ENCODE data around the gene ZNF524. TPM values are rescaled to one million over a fixed set of nuclear protein-coding genes. Genes with fewer than 3 reads are reported as not detected.

The ZNF524 gene
- total and polyA plus RNA-seq, 5 donors, result 11.4 to 27.1 (median 17.8) TPM

- no peak for ATAC-seq
- H3K4me1 ChIP-seq (ENCODE audit: control insufficient read depth, insufficient read depth, low read length), result peaks cover 12% of the 10 kb centered on the region
- WGBS, result 80% methylated on average over 8 of the region's 8 CpGs
- no peaks in the 10 kb centered on the region for H3K9me3 ChIP-seq (ENCODE audit: control insufficient read depth, low read length)
- no peaks in the 10 kb centered on the region for H3K27me3 ChIP-seq (ENCODE audit: control insufficient read depth, insufficient read depth)
- H3K27ac ChIP-seq (ENCODE audit: low read length), result no peak overlapping the region
- DNase-seq, result peak in 2 of 3 donors; percentile 29 to 40
- no peak overlapping the region for H3K4me3 ChIP-seq (ENCODE audit: low read length)
- intact Hi-C loops (cut with DNase I), result loop anchor here in 2 of 4 donors (10.0 kb wide), 1 partner anchor 119 kb away; no protein-coding TSS in a partner anchor
Observed at GRCh38 chr19:55633861-55634260, 33.8 kb downstream of the ZNF524 start.

DNA sequence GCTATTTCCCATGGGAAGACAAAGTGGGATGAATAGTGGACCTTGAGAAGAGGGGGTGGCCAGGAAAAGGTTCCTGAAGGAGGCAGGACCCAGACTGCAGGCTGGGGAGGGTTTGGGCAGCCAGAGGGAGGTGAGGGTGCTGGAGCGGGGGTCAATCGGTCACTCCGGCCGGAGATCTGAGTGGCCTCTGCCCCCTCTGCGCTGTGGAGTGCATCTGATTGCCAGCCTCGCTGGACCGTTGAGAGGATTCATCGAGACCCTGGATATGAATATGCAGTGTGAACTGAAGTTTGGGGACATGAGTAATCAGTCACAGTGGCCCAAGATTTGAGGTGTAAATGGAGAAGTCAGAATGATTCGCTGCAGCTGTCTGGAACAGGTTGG lies 35.2 kb downstream of the ZNF524 start:
- intact Hi-C loops (cut with DNase I), result loop anchor here in 2 of 4 donors (10.0 kb wide), 1 partner anchor 121 kb away; no protein-coding TSS in a partner anchor
- DNase-seq, result peak in 2 of 3 donors; percentile 55 to 64
- H3K27me3 ChIP-seq (ENCODE audit: control insufficient read depth, insufficient read depth), result no peaks in the 10 kb centered on the region
- peak overlapping the region; percentile 100 for H3K27ac ChIP-seq (ENCODE audit: low read length)
- no peaks in the 10 kb centered on the region for H3K9me3 ChIP-seq (ENCODE audit: control insufficient read depth, low read length)
- H3K4me1 ChIP-seq (ENCODE audit: control insufficient read depth, insufficient read depth, low read length), result peaks cover 17% of the 10 kb centered on the region
- peak overlapping the region; percentile 98 for H3K4me3 ChIP-seq (ENCODE audit: low read length)
- ATAC-seq, result peak in 1 of 2 donors; percentile 2
- WGBS, result 5% methylated on average over 9 of the region's 9 CpGs

- peak overlapping the region; percentile 98 for H3K4me3 ChIP-seq (ENCODE audit: low read length)
- H3K4me1 ChIP-seq (ENCODE audit: control insufficient read depth, insufficient read depth, low read length), result peaks cover 17% of the 10 kb centered on the region
- no peaks in the 10 kb centered on the region for H3K9me3 ChIP-seq (ENCODE audit: control insufficient read depth, low read length)
- intact Hi-C loops (cut with DNase I), result loop anchor here in 2 of 4 donors (10.0 kb wide), 1 partner anchor 121 kb away; no protein-coding TSS in a partner anchor
- no peaks in the 10 kb centered on the region for H3K27me3 ChIP-seq (ENCODE audit: control insufficient read depth, insufficient read depth)
- ATAC-seq (no peak), DNase-seq (peak in 2 of 3 donors; percentile 16 to 29)
- peak overlapping the region; percentile 100 for H3K27ac ChIP-seq (ENCODE audit: low read length)
- WGBS, result 63% methylated on average over 7 of the region's 7 CpGs
Observed at GRCh38 chr19:55635856-55636440, 35.9 kb downstream of the ZNF524 start.

DNA sequence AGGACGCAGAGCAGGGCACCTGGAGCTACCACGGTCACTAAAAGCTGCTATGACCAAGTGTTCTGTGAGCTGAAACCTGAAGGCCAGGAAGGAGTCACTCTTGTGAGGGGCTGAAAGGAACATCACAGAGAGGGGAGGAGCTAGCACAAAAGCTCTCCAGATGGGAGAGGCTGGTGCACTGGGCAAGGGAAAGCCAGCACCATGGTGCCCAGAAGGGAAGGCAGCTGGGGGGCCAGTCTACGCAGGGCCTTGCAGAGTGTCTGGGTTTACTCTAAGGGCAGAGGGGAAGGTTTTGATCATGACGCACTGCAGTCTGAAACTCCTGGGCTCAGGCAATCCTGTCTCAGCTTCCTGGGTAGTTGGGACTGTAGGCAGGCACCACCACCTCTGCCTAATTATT lies 36.6 kb downstream of the ZNF524 start:
- no peak overlapping the region for H3K4me3 ChIP-seq (ENCODE audit: low read length)
- peaks cover 17% of the 10 kb centered on the region for H3K4me1 ChIP-seq (ENCODE audit: control insufficient read depth, insufficient read depth, low read length)
- no peak overlapping the region for H3K27ac ChIP-seq (ENCODE audit: low read length)
- no peaks in the 10 kb centered on the region for H3K9me3 ChIP-seq (ENCODE audit: control insufficient read depth, low read length)
- H3K27me3 ChIP-seq (ENCODE audit: control insufficient read depth, insufficient read depth), result no peaks in the 10 kb centered on the region
- ATAC-seq (no peak), DNase-seq (peak in 1 of 3 donors; percentile 32)
- intact Hi-C loops (cut with DNase I), result loop anchor here in 2 of 4 donors (10.0 kb wide), 1 partner anchor 122 kb away; no protein-coding TSS in a partner anchor
- WGBS, result 83% methylated on average over 4 of the region's 4 CpGs

GRCh38 chr19:55637534-55637933 lies 37.4 kb downstream of the ZNF524 start:
- peak in 1 of 3 donors; percentile 43 for DNase-seq
- no peak for ATAC-seq
- 74% methylated on average over 11 of the region's 11 CpGs for WGBS
- Histone ChIP-seq H3K27me3 (ENCODE audit: control insufficient read depth, insufficient read depth) (no peaks in the 10 kb centered on the region), H3K4me3 (ENCODE audit: low read length) (no peak overlapping the region), H3K27ac (ENCODE audit: low read length) (no peak overlapping the region), H3K4me1 (ENCODE audit: control insufficient read depth, insufficient read depth, low read length) (peaks cover 17% of the 10 kb centered on the region), H3K9me3 (ENCODE audit: control insufficient read depth, low read length) (no peaks in the 10 kb centered on the region)
- intact Hi-C loops (cut with DNase I), result loop anchor here in 2 of 4 donors (10.0 kb wide), 1 partner anchor 123 kb away; no protein-coding TSS in a partner anchor

DNA sequence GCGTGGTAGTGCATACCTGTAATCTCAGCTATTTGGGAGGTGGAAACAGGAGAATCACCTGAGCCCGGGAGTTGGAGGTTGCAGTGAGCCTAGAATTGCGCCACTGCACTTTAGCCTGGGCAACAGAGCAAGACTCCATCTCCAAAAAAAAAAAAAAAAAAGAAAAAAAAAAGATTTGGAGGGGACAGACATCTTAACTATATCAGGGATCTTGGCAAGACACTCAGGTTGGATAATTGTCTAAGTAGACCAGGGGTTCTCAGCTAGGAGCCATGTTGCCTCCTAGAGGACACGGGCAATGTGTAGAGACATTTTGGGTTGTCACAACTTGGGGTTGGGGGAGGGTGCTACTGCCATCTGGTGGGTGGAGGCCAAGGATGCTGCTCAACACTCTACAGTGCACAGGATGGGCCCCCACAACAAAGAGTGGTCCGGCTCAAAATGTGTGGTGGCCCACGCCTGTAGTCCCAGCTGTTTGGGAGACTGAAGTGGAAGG lies 38.8 kb downstream of the ZNF524 start:
- WGBS, result 85% methylated on average over 6 of the region's 6 CpGs
- ATAC-seq (no peak), DNase-seq (peak; percentile 45 to 69 (median 64))
- Histone ChIP-seq H3K4me1 (ENCODE audit: control insufficient read depth, insufficient read depth, low read length) (peaks cover 15% of the 10 kb centered on the region), H3K4me3 (ENCODE audit: low read length) (no peak overlapping the region), H3K9me3 (ENCODE audit: control insufficient read depth, low read length) (no peaks in the 10 kb centered on the region), H3K27me3 (ENCODE audit: control insufficient read depth, insufficient read depth) (no peaks in the 10 kb centered on the region), H3K27ac (ENCODE audit: low read length) (no peak overlapping the region)
- intact Hi-C loops (cut with DNase I), result loop anchor here in 2 of 4 donors (10.0 kb wide), 1 partner anchor 124 kb away; no protein-coding TSS in a partner anchor

GRCh38 chr19:55640043-55640576 lies 40.0 kb downstream of the ZNF524 start:
- Histone ChIP-seq H3K9me3 (ENCODE audit: control insufficient read depth, low read length) (no peaks in the 10 kb centered on the region), H3K27me3 (ENCODE audit: control insufficient read depth, insufficient read depth) (no peaks in the 10 kb centered on the region), H3K27ac (ENCODE audit: low read length) (peak overlapping the region; percentile 77), H3K4me3 (ENCODE audit: low read length) (peak overlapping the region; percentile 85), H3K4me1 (ENCODE audit: control insufficient read depth, insufficient read depth, low read length) (peaks cover 15% of the 10 kb centered on the region)
- WGBS, result 11% methylated on average over 38 of the region's 38 CpGs
- DNase-seq (peak; percentile 77 to 90 (median 89)), ATAC-seq (peak; percentile 8 to 29)
- intact Hi-C loops (cut with DNase I), result no loop called here

DNA sequence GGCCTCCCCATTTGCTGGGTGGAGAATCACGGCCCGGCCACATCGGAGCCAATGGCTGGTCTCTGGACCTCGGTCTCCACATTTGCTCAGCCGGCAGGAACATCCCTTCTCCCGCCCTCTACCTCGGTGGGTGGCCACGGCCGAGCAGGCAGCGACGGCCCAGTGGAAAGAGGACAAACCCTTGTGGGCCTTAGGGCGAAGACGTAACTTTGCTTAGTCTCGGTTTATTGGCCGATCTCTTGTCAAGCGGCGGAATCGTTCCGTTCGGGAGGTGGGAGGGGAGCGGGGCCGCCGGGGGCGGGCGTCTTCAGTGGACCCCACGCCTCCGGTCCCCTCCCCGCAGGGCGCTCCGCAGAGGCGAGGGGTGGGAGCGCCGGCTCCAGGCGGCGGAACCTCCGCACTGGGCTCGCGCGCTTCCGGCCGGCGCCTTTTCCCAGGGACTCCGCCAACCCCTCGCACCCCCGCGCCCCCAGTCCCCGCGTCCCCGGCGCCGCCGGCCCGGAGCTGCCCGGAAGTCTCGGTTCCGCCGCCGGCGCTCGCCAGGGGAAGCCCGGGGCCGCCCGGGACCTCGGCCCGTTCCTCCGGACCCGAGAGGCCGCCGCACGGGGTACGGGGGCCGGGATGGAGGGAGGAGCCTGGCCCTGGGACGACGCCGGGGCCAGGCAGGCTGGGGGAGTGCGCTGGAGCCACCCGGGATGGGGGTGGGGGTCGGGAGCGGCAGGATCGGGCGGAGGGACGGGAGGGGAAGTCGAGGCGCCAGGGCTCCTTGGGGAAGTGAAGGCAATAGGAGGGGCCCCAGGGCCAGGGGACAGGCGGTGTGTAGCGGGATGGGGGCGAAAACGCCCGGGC lies 40.7 kb downstream of the ZNF524 start, which contains the start of gene ZNF580:
Gene ZNF580 (plus strand): TSS at position 426 of the 849 bp plus-strand sequence. CDS start 1,507 bp downstream, outside the sequence.
- Histone ChIP-seq H3K9me3 (ENCODE audit: control insufficient read depth, low read length) (no peaks in the 10 kb centered on the region), H3K4me3 (ENCODE audit: low read length) (peak within 1 kb of the TSS; percentile 85), H3K4me1 (ENCODE audit: control insufficient read depth, insufficient read depth, low read length) (peaks cover 14% of the 10 kb centered on the region), H3K27me3 (ENCODE audit: control insufficient read depth, insufficient read depth) (no peaks in the 10 kb centered on the region), H3K27ac (ENCODE audit: low read length) (peak within 1 kb of the TSS; percentile 77)
- intact Hi-C loops (cut with DNase I), result no loop called here
- WGBS, result under 1% methylated on average over 89 of the region's 89 CpGs
- peak; percentile 80 to 90 (median 88) for DNase-seq
- peak; percentile 69 to 70 for ATAC-seq

GRCh38 chr19:55641426-55642152 lies 41.5 kb downstream of the ZNF524 start:
- Histone ChIP-seq H3K9me3 (ENCODE audit: control insufficient read depth, low read length) (no peaks in the 10 kb centered on the region), H3K27ac (ENCODE audit: low read length) (peak overlapping the region; percentile 77), H3K4me1 (ENCODE audit: control insufficient read depth, insufficient read depth, low read length) (peaks cover 8% of the 10 kb centered on the region), H3K27me3 (ENCODE audit: control insufficient read depth, insufficient read depth) (no peaks in the 10 kb centered on the region), H3K4me3 (ENCODE audit: low read length) (peak overlapping the region; percentile 85)
- intact Hi-C loops (cut with DNase I), result no loop called here
- DNase-seq, result no peak
- peak in 1 of 2 donors; percentile 0 for ATAC-seq
- 1% methylated on average over 25 of the region's 25 CpGs for WGBS
